Amniotic stem cell (primary cell): ENCODE measurements around the gene IFT57.
"Not testable (repeated sequence)": the region's sequence is repeated elsewhere in the genome, so short reads cannot be mapped to it uniquely, and the experiment has no call there.

ENCODE experiments used
- DNase-seq: peaks from one replicate; lab custom pipeline; 2025; lab: John Stamatoyannopoulos, UW

The IFT57 gene

GRCh38 chr3:108159865-108160264 lies 62.4 kb downstream of the IFT57 start:
- DNase-seq, result no peak

GRCh38 chr3:108159105-108159504 lies 63.1 kb downstream of the IFT57 start:
- no peak for DNase-seq

GRCh38 chr3:108158251-108158650 lies 64.0 kb downstream of the IFT57 start:
- no peak for DNase-seq

GRCh38 chr3:108157273-108157672 lies 65.0 kb downstream of the IFT57 start:
- DNase-seq, result no peak

- no peak for DNase-seq
Measured at GRCh38 chr3:108156312-108156853, 65.8 kb downstream of the IFT57 start.

- not testable (repeated sequence) for DNase-seq
Measured at GRCh38 chr3:108155642-108156041, 66.6 kb downstream of the IFT57 start.

GRCh38 chr3:108153451-108153981 lies 68.7 kb downstream of the IFT57 start:
- peak; percentile 24 for DNase-seq

- DNase-seq, result no peak
Measured at GRCh38 chr3:108152274-108152673, 70.0 kb downstream of the IFT57 start.

GRCh38 chr3:108150200-108150599 lies 72.0 kb downstream of the IFT57 start:
- no peak for DNase-seq

- no peak for DNase-seq
Measured at GRCh38 chr3:108146139-108146538, 76.1 kb downstream of the IFT57 start.

- DNase-seq, result no peak
Measured at GRCh38 chr3:108145578-108145977, 76.6 kb downstream of the IFT57 start.

GRCh38 chr3:108137460-108137814 lies 84.8 kb downstream of the IFT57 start:
- no peak for DNase-seq

GRCh38 chr3:108136561-108137459 lies 85.4 kb downstream of the IFT57 start:
- DNase-seq, result no peak

- no peak for DNase-seq
Measured at GRCh38 chr3:108134555-108134880, 87.7 kb downstream of the IFT57 start.

- DNase-seq, result no peak
Measured at GRCh38 chr3:108133858-108134554, 88.2 kb downstream of the IFT57 start.

GRCh38 chr3:108133048-108133369 lies 89.2 kb downstream of the IFT57 start:
- no peak for DNase-seq

- no peak for DNase-seq
Measured at GRCh38 chr3:108131475-108132134, 90.6 kb downstream of the IFT57 start.

- peak; percentile 73 for DNase-seq
Measured at GRCh38 chr3:108130701-108131474, 91.3 kb downstream of the IFT57 start.

- DNase-seq, result no peak
Measured at GRCh38 chr3:108130236-108130635, 92.0 kb downstream of the IFT57 start.

GRCh38 chr3:108127301-108127988 lies 94.8 kb downstream of the IFT57 start:
- DNase-seq, result no peak

- DNase-seq, result no peak
Measured at GRCh38 chr3:108126348-108126747, 95.9 kb downstream of the IFT57 start.
